Measurements from ENCODE around the gene YTHDF1.

DNA sequence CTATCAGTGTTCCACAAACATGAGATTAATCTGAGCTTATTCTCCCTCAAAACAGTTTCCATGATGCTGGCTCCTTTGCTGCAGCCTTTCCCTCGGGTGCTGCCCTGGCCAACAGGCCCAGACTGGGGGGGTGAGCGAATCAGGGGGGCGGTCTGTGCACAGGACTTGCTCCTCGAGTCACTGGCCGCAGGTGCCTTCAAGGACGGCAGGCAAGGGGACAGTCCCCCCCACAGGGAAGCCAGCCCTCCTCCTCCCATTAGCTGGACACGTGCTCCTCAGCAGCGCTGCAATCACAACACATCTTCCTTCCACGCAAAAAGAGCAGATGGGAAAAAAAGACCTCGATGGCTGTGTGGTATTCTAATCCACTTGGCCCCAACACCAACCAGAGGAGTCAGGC lies 10.0 kb downstream of the YTHDF1 start:
- TF ChIP-seq, protein P1, sequence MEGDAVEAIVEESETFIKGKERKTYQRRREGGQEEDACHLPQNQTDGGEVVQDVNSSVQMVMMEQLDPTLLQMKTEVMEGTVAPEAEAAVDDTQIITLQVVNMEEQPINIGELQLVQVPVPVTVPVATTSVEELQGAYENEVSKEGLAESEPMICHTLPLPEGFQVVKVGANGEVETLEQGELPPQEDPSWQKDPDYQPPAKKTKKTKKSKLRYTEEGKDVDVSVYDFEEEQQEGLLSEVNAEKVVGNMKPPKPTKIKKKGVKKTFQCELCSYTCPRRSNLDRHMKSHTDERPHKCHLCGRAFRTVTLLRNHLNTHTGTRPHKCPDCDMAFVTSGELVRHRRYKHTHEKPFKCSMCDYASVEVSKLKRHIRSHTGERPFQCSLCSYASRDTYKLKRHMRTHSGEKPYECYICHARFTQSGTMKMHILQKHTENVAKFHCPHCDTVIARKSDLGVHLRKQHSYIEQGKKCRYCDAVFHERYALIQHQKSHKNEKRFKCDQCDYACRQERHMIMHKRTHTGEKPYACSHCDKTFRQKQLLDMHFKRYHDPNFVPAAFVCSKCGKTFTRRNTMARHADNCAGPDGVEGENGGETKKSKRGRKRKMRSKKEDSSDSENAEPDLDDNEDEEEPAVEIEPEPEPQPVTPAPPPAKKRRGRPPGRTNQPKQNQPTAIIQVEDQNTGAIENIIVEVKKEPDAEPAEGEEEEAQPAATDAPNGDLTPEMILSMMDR (conservative IDR thresholded peaks at IDR 0.05; ENCODE audit: low read depth, low read length): no peak
- TF ChIP-seq POLR2A (IDR thresholded peaks at IDR 0.05; ENCODE audit: low read depth, low read length) (no peak), MAFK (IDR thresholded peaks at IDR 0.05; ENCODE audit: low read depth, low read length) (no peak), RFX5 (IDR thresholded peaks at IDR 0.05; ENCODE audit: low read depth, low read length) (no peak), RAD21 (IDR thresholded peaks at IDR 0.05; ENCODE audit: low read length) (no peak), MXI1 (IDR thresholded peaks at IDR 0.05; ENCODE audit: borderline replicate concordance, low read depth, low read length) (no peak), SMC3 (IDR thresholded peaks at IDR 0.05; ENCODE audit: low read depth, low read length) (no peak), MAZ (IDR thresholded peaks at IDR 0.05; ENCODE audit: borderline replicate concordance, low read depth, low read length) (no peak), CHD1 (IDR thresholded peaks at IDR 0.05; ENCODE audit: low read depth, low read length) (no peak), BHLHE40 (IDR thresholded peaks at IDR 0.05; ENCODE audit: low read depth, low read length) (no peak)
- TF ChIP-seq, protein P2, sequence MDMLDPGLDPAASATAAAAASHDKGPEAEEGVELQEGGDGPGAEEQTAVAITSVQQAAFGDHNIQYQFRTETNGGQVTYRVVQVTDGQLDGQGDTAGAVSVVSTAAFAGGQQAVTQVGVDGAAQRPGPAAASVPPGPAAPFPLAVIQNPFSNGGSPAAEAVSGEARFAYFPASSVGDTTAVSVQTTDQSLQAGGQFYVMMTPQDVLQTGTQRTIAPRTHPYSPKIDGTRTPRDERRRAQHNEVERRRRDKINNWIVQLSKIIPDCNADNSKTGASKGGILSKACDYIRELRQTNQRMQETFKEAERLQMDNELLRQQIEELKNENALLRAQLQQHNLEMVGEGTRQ (IDR thresholded peaks at IDR 0.05; ENCODE audit: low read depth, low read length): no peak
- TF ChIP-seq, protein P3, sequence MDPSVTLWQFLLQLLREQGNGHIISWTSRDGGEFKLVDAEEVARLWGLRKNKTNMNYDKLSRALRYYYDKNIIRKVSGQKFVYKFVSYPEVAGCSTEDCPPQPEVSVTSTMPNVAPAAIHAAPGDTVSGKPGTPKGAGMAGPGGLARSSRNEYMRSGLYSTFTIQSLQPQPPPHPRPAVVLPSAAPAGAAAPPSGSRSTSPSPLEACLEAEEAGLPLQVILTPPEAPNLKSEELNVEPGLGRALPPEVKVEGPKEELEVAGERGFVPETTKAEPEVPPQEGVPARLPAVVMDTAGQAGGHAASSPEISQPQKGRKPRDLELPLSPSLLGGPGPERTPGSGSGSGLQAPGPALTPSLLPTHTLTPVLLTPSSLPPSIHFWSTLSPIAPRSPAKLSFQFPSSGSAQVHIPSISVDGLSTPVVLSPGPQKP (IDR thresholded peaks at IDR 0.05; ENCODE audit: borderline replicate concordance, low read depth, low read length): no peak
